Measurements from ENCODE around the gene LRRC26.

The LRRC26 gene

DNA sequence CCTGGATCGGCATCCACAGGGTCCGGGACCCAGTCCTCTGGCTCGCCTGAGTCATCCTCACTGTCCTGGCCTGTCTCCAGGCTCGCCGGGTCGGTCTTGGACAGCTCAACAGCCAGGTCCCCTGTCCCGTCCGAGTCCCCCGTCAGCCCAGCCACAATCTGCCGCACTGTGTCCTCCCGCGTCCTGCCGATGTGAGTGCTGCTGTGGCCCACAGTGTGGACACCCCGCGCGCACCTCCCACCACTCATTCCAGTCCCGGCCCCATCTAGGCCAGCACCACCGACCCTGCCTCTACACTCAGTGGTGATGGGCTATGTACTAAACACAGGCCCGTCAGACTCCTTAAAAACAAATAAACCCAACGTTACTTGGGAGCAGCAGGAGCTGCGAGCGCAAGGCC is 11.8 kb upstream of the LRRC26 start:
- no peak for DNase-seq

DNA sequence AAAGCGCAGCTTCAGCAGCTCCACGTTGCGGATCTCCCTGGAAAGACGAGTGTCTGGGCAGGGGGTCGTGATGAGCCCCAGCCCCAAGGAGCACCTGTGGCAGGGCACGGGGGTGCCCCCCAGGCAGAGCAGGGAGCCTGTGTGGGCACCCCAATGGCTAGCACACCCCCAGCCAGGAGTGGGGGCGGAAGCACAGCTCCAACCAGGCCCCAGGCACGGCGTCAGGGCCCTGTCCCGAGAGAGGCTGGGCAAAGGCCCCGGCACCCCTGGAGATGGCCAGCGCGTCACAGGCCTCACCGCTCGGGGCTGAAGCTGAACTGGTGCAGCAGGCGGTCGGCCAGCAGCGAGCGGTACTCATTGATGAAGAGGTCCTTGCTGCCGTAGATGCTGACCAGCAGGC is 10.6 kb upstream of the LRRC26 start:
- DNase-seq: no peak

DNA sequence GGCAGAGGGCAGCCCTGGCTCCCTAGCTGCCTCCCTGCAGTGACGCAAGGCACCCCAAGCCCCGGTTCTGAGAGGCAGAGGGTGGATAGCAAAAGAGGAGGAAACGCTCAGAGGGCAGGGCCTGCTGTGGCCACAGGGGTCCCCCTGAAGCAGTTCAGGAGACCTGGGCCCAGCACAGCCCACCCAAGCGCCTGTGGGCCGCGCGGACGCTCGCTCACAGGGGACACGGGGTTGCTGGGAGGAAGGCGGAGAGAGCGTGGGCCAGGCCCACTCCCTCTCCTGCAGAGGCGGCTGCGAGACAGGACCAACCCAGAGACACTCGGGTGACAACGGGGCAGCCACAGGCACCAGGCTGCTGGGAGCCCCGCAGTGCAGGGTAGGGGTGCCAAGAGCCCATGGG is 9.9 kb upstream of the LRRC26 start:
- no peak for DNase-seq

DNA sequence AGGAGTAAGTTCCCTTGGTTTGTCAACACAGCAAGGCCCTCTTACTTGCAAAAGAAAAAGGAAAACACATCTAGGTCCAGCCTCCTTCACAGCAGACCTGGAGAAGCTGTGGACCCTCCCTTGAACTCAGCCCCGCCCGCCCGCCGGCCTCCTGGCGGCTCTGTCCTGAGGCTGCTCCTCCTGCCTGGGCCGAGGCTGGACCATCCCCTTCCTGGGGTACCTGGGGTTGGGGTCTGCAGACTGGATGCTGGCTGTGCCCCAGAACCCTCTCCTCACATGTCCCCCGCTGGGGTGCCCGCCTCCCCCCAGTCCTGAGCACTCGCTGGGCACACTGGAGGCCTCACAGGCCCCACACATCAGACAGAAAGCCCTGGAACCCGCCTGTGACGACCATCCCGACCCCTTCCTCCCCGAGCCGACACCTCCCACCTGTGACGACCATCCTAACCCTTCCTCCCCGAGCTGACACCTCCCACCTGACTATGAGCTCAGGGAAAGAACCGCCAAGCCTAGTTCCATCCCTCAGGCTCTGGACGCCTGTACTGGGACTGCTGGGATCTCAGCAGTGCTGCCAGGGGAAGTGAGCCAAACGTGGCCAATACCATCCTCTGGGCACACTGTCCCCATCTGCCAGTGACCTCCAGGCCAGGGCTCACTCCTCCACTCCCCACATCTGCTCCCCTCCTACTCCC is 9.2 kb upstream of the LRRC26 start:
- DNase-seq: no peak

DNA sequence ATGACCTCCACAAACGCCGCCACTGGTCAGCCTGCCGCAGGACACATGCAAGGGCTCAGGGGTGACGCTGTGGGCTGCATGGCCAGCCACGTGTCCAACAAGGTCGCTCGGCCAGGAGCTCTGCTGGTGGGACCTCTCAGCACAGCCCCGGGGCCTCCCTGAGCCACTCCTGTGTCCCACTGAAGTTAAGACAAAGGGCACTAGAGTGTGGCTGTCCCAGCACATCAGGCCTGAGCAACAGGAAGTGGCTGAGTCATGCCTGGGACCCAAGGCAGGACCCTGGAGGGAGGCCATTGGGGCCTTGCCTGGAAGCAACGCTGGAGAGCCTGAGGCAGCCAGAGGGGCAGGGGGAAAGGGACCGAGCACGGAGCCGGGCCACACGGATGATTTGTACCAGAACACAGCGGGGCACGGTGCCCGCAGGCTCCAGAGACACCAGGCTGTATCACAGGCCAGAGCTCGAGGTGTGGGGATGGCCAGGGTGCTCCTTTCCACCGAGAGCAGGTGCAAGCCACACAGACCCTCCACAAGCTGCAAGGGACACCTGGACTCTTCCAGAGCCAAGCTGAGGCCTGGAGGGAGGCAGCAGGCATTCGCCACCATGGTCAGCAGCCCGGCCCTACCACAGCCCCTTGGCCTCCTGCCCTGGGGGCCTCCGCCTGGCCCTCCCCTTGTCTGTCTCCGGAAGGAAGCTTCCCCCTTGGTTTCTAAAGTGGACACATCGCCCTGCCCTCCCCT is 8.5 kb upstream of the LRRC26 start:
- DNase-seq: no peak

DNA sequence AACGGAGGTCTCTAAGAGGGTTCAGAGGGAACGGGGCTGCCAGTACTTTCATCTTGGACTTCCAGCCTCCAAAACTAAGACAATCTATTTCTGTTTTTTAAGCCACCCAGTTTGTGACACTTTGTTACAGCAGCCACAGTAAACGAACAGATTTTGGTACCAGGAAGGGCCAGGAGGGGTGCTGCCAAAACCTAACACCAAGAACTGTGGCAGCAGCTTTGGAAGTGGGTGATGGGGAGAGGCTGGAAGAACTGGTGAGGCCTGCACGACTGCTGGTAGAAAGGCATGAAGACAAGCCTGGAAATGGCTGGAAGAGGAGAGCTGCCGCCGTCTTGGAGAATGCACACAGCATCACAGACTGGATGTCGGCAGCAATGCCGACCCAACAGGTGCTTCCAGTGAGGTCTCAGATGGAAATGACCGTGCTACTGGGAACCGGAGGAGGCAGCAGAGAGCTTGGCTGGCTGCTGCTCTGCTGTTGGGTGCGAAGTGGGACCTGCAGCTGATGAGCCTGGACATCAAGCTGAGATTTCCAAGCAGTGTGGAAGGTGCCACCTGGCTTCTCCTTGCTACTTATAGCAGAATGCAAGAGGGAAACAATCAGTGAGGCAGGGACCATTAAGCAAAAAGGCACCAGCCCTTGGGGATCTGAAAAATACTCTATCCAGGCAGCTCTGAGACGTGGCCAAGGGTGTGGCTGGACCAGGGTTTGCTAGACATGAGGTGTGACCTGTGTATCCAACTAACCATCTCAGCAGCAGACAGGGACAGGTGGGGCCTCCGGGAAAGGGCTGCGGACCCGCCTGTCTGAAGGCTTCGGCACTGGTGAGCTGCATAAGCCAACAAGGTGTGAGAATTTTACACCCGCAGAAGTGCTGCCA is 6.7 kb upstream of the LRRC26 start:
- DNase-seq: peak in 1 of 2 experiments; percentile 56

DNA sequence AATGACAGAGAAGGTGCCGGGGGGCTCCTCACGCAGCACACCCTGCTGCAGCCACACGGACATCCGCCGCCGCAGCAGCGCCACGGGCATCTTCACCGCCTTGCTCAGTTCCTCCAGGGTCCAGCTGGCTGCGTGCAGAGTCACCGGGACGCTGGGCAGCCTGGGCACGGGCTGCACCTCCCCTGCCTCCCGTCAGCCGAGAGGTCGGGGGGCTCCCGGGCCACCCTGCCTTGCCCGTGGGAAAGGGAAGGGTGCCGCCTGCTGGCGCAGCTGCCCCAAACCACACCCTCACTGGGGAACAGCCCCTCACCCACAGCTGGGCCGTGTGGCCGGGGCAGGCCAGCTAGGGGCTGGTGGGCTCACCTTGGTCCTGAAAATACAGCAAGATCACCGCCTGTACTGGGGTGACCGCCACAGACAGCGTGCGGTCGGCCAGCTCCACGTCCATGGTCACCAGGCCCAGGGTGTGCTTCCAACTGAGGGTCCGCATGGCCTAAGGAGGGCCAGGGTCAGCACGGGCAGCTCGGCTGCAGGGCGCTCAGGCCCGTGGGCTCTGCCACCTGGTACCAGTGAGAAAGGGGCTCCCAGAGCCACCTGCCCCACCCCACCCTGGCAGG is 5.6 kb upstream of the LRRC26 start:
- DNase-seq: no peak

DNA sequence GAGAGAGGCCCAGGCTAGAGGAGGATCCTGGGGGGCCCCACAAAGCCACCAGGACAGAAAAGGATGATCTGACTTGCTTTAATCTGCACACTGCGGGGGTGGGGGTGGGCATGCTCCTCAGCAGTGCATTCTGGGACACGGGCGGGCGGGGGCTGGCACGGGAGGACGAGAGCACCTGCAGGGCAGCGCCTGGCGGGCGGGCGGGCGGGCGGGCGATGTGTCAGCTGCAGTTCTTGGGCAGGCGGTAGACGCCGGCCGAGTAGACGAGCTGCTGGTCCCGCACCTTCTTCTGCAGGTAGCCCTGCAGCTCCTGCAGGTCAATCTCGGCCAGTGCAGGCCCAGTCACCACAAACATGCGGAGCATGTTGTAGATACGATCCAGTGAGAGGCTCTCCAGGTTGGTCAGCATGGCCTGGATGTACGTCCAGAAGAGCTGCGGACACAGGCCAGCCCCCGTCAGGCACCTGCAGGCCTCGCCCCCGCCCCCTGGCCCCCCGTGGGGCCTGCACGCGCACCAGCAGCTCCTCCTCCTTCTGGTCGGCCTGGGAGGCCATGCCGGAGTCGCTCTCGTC is 5.0 kb upstream of the LRRC26 start:
- no peak for DNase-seq

DNA sequence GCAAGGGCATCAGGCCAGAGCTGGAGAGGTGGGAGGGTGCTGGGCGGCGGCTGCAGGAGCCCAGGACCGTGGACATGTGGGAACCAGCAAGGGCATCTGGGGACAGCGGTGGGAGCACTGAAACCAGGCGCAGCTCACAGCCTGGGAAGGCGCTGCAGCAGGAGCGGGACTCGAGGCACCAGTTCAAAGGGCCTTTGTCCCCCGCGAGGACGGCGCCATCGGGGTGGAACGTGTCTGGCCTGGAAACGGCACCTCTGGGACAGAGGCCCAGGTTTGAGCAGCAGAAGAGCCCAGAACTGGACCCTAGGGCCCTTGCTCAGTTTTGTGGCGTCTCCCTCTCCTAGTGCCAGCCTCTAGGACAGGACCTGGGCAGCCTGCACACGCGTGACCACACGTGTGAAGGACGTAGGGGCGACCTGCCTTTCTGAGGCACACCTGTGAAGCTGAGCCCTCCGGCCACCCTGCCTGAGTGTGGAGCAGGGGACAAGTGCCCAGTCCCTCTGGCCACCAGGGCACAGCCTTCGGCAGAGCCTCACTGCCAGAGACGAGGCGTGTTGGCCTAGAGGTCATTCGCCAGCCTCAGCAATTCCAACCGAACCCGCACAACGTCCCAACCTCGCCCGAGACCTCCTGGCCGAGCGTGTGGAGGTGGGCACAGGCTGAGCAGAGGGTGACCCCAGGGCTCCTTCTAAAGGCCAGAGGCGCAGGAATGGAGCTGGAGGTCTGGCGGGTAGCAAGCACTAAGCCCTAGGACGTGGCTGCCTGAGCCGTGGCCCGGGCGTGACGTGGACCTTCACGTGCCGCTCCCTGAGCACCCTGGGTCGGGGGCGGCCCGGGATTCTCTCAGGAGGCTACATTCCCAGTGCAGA is 4.2 kb upstream of the LRRC26 start:
- no peak for DNase-seq

DNA sequence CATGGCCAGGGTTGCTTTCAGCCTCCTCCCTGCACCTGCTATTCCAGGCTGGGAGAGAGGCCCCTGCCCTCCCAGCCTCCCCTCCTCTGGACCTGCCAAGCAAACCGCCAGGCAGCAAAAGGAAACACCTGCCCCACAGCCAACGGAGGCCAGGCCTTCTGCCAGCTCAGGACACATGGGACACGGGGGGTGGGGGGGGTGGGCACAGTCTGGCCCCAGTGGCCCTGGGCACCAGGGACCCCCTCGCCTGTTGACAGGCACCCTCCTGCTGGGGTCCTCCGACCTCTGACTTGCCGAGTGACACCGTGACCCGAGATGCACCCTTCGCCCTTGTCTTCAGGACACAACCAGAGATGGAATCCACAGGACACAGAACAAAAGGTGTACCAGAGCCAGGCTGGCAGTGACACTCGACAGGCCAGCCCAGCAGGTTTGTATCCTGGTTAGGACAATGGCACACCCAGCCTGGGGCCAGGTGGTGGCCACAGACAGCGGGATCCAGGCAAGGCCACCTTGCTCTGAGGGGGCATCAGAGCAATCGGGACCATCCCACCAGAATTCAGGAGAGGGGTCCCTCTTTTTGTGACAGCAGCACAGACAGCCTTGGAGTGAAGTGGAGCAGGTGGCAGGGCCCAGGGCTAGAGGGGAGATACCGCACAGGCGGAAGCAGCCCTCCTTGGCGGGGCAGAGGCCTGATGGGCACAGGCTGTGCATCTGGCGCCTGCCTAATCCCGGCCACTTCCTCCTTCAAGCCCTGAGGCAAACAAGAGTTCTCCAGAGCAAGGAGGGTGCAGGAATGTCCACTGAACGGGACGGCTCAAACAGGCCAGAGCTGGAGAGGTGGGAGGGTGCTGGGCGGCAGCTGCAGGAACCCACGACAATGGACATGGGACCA is 3.3 kb upstream of the LRRC26 start:
- DNase-seq: no peak

DNA sequence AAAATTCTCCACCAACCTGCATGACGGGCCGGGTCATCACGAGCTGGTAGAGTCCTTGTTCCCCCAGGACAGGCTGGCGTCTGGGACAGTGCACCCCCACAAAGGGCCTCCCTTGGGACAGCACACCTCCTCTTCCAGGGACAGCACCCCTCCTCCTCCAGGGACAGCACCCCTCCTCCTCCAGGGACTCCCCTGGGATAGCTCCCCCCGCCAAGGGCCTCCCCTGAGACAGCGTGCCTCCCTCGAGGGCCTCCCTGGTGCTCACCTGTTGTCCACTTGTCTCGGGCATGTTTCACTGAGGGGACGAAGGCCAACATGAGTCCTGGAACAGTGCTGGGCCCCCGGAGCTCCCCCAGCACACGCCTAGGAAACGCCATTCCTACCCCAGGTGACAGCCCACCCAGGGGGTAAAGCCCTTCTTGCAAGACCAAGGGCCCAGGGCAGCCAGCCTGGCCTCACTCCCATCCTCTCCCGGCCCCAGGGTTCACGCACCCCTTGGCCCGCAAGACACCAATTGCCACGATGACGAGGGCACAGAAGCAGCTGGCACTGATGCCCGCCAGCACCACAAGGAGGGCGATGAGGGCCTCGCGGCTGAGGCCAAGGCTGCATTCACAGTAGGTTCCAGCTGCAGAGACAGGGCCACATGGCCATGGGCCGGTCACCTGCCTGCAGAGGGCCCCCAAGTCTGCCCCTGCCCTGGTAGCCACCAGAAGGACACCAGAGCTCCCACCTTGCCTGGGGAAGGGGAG is 1.5 kb upstream of the LRRC26 start:
- DNase-seq: no peak

DNA sequence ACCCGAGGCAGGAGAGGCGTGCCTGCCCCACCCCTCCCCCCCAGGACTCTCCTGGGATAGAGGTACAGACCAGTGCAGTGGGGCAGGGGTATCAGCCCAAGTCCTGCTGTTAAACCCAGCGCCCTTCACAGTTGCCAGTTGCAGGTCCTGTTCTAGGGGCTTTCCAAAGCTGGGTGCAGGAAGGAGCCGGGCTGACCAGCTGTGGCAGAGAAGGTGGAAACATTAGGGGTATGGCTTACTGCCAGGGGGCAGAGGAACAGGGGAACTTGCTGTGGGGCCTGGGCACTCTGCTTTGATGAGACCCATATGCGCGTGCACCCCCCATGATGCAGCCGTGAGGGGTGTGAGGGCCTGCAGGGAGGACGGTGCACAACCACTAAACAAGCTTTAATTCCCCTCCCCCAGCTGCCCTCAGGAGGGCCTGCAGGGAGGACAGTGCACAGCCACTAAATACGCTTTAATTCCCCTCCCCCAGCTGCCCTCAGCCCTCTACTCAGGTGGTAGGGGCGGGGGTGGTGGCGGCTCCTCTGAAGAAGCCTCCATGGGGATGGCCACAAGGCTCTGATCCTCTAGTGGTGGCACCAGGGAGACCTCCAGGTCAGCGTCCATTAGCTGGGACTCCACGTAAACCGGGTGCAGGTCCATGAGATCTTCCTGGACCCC is 766 bp upstream of the LRRC26 start:
- no peak for DNase-seq

DNA sequence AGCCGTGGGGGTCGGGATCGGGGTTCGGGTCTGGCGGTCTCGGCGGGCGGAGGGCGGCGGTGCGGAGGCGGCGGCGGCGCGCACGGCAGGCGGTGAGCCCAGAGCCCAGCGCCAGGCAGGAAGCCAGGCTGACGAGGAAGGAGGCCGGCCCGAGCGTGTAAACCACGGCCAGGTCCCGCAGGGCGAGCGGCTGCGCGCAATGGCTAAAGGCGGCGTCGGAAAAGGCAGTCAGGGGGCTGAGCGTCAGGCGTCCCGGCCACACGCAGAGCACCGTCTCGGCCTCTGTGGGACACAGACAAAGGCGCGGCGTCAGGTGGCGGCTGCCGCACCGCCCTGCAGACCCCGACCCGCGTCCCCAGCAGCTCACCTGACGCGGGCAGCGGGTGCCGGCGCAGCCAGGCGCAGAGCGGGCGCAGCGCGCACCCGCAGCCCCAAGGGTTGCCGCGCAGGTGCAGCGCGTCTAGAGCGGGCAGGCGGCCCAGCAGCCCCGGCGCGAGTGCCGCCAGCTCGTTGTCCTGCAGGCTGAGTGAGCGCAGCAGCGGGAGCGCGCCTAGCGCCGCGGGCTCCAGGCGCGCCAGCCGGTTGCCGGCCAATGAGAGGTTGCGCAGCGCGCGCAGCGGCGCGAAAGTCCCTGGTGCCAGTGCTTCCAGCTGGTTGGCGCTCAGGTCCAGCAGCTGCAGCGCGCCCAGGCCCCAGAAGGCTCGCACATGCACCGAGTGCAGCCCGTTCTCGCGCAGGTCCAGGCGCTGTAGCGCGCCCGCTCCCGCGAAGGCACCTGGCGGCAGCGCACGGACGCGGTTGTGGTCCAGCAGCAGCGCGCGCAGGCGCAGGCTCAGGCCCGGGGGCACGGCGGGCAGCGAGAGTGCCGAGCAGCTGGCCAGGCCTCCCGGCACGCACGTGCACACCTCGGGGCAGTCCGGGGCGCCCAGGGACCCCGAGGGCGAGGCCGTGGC is 671 bp downstream of the LRRC26 start:
- peak in 1 of 2 experiments; percentile 64 for DNase-seq

DNA sequence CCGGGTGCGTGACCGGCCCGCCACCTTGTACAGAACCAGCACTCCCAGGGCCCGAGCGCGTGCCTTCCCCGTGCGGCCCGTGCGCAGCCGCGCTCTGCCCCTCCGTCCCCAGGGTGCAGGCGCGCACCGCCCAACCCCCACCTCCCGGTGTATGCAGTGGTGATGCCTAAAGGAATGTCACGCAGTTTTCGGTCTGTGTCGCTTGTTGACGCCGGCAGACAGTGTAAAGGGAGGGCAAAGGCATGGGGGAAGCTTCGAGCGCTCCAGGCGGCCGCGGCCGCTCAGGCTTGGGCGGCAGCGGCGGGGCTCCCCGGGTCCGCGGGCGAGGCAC is 1.3 kb downstream of the LRRC26 start:
- DNase-seq: no peak

DNA sequence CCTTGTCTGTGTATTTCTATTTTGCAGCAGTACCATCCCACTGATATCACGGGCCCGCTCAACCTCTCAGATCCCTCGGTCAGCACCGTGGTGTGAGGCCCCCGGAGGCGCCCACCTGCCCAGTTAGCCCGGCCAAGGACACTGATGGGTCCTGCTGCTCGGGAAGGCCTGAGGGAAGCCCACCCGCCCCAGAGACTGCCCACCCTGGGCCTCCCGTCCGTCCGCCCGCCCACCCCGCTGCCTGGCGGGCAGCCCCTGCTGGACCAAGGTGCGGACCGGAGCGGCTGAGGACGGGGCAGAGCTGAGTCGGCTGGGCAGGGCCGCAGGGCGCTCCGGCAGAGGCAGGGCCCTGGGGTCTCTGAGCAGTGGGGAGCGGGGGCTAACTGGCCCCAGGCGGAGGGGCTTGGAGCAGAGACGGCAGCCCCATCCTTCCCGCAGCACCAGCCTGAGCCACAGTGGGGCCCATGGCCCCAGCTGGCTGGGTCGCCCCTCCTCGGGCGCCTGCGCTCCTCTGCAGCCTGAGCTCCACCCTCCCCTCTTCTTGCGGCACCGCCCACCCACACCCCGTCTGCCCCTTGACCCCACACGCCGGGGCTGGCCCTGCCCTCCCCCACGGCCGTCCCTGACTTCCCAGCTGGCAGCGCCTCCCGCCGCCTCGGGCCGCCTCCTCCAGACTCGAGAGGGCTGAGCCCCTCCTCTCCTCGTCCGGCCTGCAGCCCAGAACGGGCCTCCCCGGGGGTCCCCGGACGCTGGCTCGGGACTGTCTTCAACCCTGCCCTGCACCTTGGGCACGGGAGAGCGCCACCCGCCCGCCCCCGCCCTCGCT is 1.9 kb downstream of the LRRC26 start:
- DNase-seq: peak in 1 of 2 experiments; percentile 27

DNA sequence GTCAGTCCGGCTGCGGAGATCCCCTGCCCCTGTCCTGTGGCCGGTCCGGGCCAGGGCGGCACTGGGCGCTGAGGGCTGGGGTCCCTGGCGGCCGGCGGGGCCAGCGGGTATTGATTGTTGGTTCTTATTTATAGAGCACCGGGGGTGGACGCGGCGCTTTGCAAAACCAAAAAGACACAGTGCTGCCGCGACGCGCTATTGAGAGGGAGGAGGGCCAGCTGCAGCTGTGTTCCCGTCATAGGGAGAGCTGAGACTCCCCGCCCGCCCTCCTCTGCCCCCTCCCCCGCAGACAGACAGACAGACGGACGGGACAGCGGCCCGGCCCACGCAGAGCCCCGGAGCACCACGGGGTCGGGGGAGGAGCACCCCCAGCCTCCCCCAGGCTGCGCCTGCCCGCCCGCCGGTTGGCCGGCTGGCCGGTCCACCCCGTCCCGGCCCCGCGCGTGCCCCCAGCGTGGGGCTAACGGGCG is 2.5 kb downstream of the LRRC26 start:
- DNase-seq: no peak

Measured in SW 1271 (cell line).